SH-SY5Y (cell line): ENCODE results near the gene PNPLA3.

Experiments
- GATA2 ChIP-seq: IDR thresholded peaks from 2 replicates; pipeline ENCODE4 v1.6.1; 2011; ENCODE audit warnings: mild to moderate bottlenecking, low read depth, low read length
- GATA3 ChIP-seq: IDR thresholded peaks from 2 replicates; pipeline ENCODE4 v1.6.1; 2011; ENCODE audit warnings: low read depth, mild to moderate bottlenecking, low read length, moderate library complexity

- TF ChIP-seq GATA2 (no peak), GATA3 (no peak)
Observed at GRCh38 chr22:43980996-43981395, 57.4 kb downstream of the PNPLA3 start.
